ENCODE measurements around the gene CCSER1.
"Not testable (repeated sequence)": the region's sequence is repeated elsewhere in the genome, so short reads cannot be mapped to it uniquely, and the experiment has no call there.

The CCSER1 gene

GRCh38 chr4:90442619-90443018, 315.4 kb downstream of the CCSER1 start:
- no peak for DNase-seq (ENCODE audit: low read depth, low spot score)

GRCh38 chr4:90443231-90443630, 316.0 kb downstream of the CCSER1 start:
- DNase-seq (ENCODE audit: low read depth, low spot score) = no peak

DNA sequence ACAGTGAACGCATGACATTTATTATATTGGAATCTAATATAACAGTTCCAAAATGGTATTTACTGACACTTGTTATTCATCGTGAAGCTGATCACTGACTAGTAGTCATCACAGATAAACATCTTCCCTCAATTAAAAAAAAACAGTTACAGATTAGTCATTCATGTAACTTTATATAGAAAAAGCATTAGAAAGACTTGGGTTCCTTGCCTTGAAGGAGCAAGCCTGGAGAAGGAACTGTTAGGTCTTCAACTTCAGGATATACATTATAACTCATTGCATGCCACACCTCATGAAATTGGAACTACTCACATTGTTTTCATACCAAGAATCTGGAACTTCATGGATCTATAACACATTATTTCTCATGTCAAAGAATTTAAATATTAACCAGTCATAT, 317.7 kb downstream of the CCSER1 start:
- no peak for DNase-seq (ENCODE audit: low read depth, low spot score)

DNA sequence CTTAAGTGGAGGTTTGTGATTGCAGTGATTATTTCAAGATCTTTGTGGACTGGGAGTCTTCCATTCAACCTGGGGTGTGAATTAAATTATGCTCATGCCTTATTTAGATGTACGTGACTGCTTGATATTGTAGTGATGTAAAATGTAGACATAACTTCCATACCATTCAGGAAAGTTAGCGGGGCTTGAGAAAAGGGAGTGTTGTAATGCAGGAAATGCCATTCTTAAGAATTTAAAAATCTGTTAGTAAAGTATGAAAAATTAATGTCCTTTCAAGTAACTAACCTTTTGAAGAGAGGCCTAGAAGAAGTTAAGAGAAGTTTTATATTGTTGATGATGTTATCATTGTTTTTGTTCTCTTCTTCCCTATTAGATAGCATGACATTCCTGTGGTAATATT, 318.2 kb downstream of the CCSER1 start:
- DNase-seq (ENCODE audit: low read depth, low spot score) = no peak

- no peak for DNase-seq (ENCODE audit: low read depth, low spot score)
Observed at GRCh38 chr4:90449626-90450025, 322.4 kb downstream of the CCSER1 start.

- DNase-seq (ENCODE audit: low read depth, low spot score) = no peak
Observed at GRCh38 chr4:90456891-90457290, 329.7 kb downstream of the CCSER1 start.

GRCh38 chr4:90457817-90458216, 330.6 kb downstream of the CCSER1 start:
- DNase-seq (ENCODE audit: low read depth, low spot score) = no peak

DNA sequence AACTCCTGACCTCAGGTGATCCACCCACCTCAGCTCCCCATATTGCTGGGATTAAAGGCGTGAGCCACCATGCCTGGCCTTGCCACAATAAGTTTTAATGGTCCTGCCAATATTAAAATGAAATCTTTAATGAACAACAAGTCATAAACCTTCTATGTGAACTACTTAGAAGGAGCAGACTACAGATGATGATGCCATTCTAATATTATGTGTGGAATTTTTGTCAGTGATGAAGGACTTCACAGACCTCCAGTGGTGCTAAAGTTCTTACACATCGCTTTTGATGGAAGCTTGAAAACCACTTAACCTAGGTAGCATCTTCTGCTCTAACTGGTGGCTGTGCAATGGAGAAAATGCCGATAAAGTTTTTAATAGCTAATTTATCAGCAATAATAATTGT, 331.4 kb downstream of the CCSER1 start:
- DNase-seq (ENCODE audit: low read depth, low spot score) = no peak

GRCh38 chr4:90474484-90474883, 347.3 kb downstream of the CCSER1 start:
- no peak for DNase-seq (ENCODE audit: low read depth, low spot score)

GRCh38 chr4:90476019-90476418, 348.8 kb downstream of the CCSER1 start:
- DNase-seq (ENCODE audit: low read depth, low spot score) = no peak

DNA sequence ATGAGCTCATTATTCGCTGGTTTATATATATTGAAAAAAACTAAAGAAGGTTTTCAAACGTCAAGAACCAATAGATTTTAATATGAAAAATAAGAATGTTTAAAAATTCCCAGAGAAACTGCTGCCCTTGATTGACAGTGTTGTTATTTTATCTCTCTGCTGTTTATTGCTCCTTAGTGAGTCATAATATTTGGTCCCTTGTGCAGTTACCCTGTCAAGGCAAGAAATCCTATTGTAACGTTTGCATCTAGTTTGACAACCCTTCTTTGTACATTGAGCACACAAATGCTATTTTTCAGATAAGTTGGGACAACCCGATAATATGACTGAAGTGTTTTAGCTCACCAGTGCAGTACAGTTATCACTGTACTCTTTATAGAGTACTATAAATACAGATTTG, 349.4 kb downstream of the CCSER1 start:
- DNase-seq (ENCODE audit: low read depth, low spot score) = no peak

DNA sequence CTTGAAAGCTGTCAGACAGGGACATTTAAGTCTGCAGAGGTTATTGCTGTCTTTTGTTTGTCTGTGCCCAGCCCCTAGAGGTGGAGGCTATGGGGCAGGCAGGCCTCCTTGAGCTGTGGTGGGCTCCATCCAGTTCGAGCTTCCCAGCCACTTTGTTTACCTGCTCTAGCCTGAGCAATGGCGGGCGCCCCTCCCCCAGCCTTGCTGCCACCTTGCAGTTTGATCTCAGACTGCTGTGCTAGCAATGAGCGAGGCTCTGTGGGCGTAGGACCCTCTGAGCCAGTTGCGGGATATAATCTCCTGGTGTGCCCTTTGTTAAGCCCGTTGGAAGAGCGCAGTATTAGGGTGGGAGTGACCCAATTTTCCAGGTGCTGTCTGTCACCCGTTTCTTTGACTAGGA, 357.7 kb downstream of the CCSER1 start:
- not testable (repeated sequence) for DNase-seq (ENCODE audit: low read depth, low spot score)

- no peak for DNase-seq (ENCODE audit: low read depth, low spot score)
Observed at GRCh38 chr4:90486346-90486745, 359.2 kb downstream of the CCSER1 start.

DNA sequence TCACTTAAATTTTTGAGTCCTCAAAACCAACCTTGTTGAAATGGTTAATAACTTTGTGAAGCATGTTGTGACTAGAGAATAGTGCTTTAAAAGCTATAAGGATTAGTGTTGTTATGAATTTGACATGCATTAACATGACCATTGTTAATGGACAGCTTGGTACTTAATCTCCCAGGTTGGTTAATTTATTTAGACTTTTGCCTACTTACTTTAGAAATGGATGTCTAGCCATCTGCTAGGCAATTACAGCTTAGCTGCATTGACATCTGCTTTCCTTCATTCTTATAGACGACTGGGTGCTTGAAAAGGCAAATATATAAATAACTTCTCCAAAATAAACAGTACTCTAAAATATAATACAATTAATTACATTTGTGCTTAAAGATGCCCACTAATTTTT, 368.0 kb downstream of the CCSER1 start:
- no peak for DNase-seq (ENCODE audit: low read depth, low spot score)

DNA sequence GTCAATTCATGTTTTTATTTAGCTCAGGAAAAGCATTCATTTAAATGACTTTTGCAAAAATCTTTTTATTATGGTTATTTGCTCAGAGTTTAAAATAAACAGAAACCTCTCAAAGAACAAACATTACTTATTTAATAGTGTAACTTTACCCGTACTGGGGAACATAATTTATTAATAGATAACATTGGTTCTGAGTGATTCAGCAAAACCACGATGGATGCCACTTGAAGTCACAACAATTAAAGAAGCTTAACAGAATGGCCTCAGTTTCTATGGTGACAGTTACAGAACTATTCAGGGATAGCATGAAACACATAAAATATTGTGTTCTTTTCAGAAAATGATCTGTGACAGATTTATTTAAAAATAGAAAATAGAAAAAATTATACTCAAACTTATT, 368.7 kb downstream of the CCSER1 start:
- no peak for DNase-seq (ENCODE audit: low read depth, low spot score)

- DNase-seq (ENCODE audit: low read depth, low spot score) = no peak
Observed at GRCh38 chr4:90498175-90498574, 371.0 kb downstream of the CCSER1 start.

DNA sequence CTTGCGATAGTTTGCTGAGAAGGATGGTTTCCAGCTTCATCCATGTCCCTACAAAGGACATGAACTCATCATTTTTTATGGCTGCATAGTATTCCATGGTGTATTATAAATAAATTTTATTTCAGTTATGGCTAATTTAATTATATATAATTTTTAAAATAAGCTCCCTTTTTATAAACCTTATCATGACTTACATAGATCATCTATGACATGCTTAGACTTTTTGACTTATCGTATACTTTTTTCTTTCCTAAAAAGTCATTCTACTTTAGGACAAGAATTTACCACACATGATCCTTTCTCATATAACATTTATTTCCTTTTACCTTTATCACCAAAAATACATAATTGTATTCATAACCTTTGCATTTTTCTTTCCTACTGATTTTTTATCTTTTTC, 376.5 kb downstream of the CCSER1 start:
- no peak for DNase-seq (ENCODE audit: low read depth, low spot score)

- DNase-seq (ENCODE audit: low read depth, low spot score) = no peak
Observed at GRCh38 chr4:90515191-90515590, 388.0 kb downstream of the CCSER1 start.

- no peak for DNase-seq (ENCODE audit: low read depth, low spot score)
Observed at GRCh38 chr4:90528551-90528950, 401.4 kb downstream of the CCSER1 start.

- no peak for DNase-seq (ENCODE audit: low read depth, low spot score)
Observed at GRCh38 chr4:90536408-90536807, 409.2 kb downstream of the CCSER1 start.

DNA sequence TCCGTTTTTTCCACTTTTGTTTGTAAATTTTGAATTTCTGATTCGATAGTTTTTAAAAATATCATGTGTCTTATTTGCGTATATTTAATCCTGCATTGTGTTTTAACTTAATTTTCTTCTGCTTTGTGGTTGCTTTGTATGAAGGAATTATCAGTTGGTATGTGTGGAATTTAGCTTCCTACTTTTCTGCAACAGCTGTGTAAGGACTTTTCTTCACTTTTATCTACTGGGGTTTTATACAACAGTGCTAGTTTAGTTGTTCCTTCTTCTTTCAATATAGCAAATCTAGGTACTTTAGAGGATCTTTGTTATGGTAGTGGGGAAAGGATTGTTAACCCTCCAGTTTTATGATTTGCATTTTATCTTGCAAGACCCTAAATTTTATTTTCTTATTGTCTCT, 410.3 kb downstream of the CCSER1 start:
- DNase-seq (ENCODE audit: low read depth, low spot score) = no peak

DNA sequence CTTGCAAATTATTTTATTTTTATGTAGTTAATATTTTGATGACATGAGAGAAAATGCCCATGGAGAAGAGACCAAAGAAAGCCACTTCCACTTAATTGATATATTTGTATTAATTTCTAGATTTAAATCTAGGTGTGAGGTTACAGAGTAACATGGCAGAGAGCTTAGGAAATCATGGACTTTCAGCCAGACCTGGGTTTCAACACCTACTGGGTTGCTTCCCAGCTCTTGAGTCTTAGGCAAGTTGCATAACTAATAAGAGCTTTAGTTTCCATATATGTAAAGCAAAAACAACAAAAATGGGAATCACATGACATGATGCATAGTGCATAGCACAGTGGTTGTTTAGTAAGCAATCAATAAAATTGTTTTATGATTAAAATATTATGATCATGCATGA, 413.3 kb downstream of the CCSER1 start:
- DNase-seq (ENCODE audit: low read depth, low spot score) = no peak

DNA sequence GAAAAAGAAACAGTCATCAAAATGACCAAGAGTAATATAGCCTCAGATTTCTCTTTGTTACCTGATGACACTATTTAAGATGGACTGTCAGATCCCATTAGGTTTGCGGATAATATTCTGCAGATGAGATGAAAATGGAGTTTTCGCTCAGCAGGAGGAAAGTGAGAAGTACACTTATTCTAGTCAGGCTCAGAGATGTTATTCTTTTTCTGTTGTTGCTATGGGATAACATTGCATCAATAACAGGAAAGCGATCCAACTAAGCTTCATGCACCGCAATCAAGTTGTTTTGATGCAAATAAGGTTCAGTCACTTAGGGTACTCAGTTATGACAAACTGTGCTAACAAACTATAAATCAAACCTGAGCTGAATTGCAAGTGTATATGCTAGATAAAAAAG, 415.0 kb downstream of the CCSER1 start:
- no peak for DNase-seq (ENCODE audit: low read depth, low spot score)

DNA sequence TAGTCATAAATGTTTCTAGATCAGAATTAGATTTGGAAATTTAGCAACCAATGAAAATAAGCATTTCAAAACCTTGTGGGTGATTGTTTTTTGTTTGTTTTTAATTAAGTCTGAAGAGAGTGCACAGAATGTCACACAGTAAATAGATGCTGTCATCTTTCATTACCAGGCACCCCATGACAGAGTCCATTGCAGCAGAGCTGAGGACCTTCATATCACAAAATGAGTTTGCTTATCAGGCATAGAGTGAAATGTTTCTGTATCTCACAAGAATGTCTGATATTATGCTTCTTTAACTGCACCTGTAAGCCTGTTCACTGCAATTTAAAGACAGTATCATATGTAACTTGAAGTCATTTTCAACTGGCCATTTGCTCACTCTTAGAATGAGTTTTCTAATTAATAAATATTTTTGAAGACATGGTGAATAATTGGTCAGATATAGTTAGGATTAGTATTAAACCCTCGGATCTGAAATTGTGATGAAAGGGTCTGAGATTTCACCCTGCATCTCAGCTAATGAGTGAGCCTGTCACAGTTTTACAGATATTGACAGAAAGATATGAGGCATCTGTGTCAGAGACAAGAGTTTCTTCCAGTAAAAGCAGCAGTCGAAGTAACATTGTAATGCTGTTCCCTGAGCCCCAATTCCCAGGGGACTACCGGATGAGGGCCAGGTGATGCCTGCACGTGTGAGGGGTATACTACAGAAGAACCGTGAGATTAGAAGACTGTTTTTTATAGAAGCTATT, 416.4 kb downstream of the CCSER1 start:
- DNase-seq (ENCODE audit: low read depth, low spot score) = no peak
